ENCODE data around the gene ADORA1.

- TF ChIP-seq CTCF (conservative IDR thresholded peaks at IDR 0.05 in 1 of 2, IDR thresholded peaks at IDR 0.05 in 1 of 2; ENCODE audit: extremely low read depth in 1 of 2, insufficient read depth in 1 of 2, low read depth in 1 of 2, low read length in 2 of 2) (no peak), EZH2 (IDR thresholded peaks at IDR 0.05; ENCODE audit: borderline replicate concordance, low read length) (no peak)
Observed at GRCh38 chr1:203136409-203137042, 9.0 kb downstream of the ADORA1 start.
